GM21515 (cell line): ENCODE results near the gene ABCD1.
"Not testable (repeated sequence)": the region's sequence is repeated elsewhere in the genome, so short reads cannot be mapped to it uniquely, and the experiment has no call there.

ENCODE experiments used
- ATAC-seq: cut with Tn5 transposase; IDR thresholded peaks from one replicate; pipeline ENCODE4 v1.9.1; 2021; ENCODE audit not compliant: unreplicated experiment

The ABCD1 gene

DNA sequence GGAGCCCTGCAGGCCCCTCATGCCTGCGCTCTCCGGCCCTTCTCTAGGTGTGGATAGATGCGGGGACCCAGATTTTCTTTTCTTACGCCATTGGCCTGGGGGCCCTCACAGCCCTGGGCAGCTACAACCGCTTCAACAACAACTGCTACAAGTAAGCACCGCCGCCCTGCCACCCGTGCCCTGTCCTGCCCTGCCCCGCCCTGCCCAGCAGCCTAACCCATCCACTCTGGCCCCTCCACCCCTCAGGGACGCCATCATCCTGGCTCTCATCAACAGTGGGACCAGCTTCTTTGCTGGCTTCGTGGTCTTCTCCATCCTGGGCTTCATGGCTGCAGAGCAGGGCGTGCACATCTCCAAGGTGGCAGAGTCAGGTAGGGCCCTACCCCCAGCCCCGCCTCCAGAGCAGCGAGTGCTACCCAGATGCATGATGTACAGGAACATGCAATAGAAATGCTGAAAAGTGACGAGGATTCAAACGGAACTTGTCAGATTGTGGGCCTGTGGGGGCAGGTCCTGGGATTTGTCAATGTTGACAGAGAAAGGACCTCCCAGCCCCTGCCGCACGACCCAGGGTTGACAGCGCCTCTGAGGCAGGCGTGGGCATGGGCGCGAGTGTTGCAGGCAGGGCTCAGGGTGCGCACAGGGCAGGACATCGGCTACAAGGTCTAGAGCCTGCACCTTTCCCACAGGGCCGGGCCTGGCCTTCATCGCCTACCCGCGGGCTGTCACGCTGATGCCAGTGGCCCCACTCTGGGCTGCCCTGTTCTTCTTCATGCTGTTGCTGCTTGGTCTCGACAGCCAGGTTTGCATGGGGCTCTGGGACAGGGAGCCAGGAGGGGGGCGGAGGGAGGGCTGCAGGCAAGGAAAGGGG is 31.2 kb upstream of the ABCD1 start:
- ATAC-seq, result no peak

DNA sequence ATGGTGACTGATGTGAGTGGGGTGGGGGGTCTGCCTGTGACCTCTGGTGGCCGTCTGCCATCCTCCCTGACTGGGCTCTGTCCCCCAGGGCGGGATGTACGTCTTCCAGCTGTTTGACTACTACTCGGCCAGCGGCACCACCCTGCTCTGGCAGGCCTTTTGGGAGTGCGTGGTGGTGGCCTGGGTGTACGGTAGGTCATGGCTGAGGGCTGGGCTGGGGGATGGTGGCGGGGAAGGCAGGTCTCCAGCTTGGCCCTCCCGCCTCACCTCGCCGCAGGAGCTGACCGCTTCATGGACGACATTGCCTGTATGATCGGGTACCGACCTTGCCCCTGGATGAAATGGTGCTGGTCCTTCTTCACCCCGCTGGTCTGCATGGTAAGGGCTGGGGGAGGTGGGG is 30.4 kb upstream of the ABCD1 start:
- ATAC-seq, result not testable (repeated sequence)

DNA sequence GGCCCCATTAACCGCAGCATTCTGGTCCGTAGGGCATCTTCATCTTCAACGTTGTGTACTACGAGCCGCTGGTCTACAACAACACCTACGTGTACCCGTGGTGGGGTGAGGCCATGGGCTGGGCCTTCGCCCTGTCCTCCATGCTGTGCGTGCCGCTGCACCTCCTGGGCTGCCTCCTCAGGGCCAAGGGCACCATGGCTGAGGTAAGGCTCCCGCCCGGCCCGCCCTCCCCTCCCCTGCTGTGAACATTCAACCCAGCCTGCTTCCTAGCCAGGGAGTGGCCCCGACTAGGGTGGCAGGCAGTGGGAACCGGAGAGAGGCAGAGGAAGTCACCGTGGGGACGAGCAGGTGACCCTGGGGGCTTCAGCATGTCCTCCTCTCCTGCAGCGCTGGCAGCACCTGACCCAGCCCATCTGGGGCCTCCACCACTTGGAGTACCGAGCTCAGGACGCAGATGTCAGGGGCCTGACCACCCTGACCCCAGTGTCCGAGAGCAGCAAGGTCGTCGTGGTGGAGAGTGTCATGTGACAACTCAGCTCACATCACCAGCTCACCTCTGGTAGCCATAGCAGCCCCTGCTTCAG is 29.9 kb upstream of the ABCD1 start:
- ATAC-seq, result no peak

DNA sequence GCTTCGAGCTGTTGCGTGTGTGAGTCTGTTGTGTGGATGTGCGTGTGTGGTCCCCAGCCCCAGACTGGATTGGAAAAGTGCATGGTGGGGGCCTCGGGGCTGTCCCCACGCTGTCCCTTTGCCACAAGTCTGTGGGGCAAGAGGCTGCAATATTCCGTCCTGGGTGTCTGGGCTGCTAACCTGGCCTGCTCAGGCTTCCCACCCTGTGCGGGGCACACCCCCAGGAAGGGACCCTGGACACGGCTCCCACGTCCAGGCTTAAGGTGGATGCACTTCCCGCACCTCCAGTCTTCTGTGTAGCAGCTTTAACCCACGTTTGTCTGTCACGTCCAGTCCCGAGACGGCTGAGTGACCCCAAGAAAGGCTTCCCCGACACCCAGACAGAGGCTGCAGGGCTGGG is 28.6 kb upstream of the ABCD1 start:
- ATAC-seq, result no peak

DNA sequence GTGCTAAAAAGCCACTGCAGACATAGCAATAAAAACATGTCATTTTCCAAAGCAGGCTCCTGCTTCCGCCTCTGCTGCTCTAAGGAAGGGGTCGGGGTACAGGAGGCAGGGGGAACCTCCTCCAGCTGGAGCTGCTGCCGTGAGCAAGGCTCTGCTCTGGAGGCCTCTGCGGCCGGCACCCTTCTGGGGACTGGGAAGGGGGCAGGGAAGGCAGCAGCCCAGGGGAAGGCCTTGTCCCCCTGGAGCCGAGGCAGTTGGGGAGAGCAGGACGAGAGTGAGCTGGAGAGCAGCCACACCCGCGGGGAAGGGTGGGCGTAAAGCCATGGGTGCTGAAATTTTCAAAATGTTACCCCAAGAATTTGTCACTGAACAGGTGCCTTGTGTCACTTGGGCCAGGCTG is 28.1 kb upstream of the ABCD1 start:
- ATAC-seq, result not testable (repeated sequence)

DNA sequence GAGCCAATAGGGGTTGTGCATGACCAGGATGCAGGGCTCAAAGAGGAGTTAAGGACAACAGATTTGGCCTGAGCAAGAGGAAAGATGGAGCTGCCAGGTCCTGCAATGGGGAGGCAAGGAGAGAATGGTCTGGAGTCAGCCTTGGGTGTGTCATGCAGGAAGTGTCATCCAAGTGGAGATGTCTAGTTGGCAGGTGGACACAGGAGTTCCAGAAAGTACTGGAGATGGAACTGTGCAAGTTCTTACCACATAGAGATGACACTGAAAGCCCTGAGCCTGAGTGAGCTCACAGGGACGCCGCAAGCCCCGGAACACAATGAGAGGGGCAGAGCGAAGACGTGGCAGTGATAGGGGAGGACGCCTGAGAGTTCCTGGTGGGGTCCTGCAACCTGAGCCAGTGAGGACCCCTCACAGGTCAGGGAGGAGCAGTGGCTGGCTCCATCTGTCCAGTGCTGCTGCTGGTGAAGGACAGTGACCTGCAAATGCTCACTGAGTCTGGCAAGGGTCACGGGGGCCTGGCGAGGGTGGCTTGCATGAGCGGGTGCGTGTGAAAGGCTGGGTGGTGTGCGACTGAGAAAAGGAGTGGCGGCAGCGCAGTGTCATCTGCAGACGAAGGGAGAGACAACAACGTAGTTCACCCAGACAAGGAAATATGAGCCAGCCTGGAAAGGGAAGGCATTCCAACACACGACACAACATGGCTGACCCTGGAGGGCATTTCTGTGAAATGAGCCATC is 27.5 kb upstream of the ABCD1 start:
- not testable (repeated sequence) for ATAC-seq

DNA sequence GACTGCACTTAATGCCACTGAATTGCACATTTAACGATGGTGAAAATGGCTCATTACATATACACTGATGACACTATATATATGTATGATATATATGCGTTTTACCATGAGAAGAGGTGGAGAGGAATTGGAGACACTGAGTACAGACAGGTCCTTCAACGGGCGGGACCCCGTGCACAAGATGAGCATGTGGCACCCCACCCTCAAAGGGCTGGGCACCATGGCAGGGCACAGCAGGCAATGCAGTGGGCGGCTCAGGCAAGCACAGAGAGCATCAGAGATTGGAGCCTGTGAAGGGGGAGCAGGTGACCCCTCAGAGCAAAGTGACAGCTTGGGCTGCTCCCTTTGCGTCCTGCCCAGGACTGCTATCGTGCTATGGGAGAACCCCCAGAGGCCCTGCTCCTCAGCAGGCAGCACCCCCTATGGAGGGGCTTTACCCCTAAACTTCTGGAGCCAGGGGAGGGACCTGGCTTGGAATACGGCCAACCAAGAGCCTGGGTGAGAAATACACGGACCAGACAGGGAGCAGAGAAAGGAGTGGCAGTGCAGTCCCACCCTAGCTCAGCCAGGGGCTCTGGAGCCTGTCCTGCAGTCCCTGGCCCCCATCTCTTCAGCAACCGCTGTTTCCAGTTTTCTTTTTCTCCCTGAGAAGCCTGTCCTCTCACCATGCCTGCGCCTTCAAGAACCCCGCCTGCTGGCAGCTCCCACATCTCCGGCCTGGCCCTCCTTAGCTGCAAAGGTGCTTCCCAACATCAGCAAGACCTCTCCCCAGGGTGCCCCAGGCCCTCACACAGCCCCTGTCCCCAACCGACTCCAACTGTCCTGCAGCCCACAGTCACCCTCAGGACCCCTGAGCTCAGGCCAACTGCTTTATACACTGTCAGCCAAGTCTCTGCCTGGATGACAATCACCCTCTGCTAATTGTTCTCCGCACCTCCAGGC is 26.5 kb upstream of the ABCD1 start:
- no peak for ATAC-seq

DNA sequence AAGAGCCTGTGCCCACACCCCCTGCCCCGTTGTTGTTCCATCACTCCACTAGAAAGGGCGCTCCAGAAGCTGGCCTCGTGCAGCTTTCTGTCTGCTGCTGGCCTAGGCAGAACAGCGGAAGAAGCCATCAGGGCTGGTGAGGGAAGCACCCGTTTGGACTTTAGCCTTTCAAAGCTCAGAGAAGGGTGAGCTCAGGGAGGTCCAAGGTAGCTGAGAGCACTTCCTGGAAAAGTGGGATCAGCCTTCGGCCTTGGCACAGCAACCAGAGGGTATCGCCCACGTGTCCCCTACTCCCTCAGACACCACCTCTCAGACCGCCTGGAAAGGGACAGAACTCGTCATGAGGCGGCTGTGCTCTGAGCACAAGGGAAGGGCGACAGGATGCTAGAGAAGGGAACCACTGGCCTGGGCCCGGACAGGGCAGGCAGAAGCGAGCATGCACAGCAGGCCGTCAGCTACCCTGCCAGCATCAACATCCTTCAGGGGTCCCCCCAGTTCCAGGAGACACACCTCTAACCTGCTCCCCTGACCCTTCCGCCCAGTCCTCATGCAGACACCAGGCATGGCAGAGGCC is 25.4 kb upstream of the ABCD1 start:
- not testable (repeated sequence) for ATAC-seq

DNA sequence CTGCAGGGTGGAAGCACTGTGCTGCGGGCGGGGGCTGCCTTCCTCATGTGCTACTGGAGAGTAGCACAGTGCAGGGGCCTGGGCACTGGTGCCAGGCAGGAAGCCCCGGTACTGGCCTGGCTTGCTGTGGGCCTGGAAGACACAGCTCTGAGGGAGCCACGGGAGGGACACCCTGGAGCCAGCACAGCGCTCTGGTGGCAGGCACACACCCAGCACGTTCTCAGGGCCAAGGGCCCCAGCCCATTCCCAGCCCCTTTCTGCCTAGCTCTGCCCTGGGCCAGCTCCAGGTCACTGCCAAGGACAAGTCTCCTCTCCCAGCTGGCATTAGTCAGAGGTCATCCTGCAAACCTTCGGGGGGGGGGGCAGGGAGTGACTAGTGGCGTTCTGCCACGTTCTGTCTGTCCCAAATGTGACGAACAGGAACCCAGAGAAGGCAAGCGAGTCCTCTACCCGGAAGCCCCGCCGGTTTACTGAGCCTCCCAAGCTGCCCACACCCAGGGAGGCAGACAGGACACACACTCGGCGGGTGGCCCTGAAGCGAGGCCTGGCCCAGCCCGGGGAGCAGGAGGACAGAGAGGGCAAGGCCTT is 24.8 kb upstream of the ABCD1 start:
- not testable (repeated sequence) for ATAC-seq

DNA sequence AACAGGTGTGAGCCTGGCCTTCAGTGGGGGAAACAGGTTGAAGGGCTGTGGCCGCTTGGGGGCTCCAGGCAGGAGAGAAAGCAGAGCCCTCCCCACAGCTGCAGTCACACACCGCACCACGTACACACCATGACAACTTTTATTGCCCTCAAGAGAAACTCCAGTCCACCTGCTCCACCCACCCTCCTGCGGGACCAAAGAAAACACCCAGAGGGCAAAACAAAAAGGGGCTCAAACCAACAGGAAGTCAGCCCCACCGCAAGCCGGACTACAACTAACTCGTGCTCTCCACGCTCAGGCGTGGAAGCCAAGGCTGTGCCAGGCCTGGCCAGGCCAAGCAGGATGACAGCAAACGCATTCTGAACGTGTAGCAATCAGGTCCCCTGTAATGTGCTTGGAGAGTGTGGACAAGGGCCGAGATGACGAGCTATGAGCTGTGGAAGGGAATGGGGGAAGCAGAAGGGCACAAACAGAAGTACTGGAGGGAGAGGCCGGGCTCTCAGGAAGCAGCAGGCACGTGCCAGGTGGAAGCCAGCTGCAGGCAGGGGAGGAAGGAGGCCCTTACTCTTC is 24.2 kb upstream of the ABCD1 start:
- ATAC-seq, result no peak

DNA sequence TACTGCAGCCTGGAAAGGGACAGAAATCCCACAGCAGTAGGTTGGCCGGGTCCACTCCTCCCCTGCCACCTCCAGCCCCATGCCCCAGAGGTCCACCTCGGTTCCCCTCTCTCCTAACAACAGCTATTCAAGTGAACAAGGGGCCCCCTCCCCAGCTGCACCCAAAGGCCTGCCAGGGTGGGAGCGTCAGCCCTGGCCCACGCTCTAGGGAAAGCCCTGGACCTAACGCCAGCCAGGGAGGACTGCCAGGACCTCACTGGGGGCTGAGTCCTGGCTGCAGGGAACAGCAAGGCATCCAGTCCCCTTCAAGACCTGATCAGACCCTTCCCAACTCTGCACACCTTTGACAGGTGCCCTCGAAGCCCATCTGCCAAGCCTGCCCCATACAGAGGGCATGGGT is 23.7 kb upstream of the ABCD1 start:
- no peak for ATAC-seq

DNA sequence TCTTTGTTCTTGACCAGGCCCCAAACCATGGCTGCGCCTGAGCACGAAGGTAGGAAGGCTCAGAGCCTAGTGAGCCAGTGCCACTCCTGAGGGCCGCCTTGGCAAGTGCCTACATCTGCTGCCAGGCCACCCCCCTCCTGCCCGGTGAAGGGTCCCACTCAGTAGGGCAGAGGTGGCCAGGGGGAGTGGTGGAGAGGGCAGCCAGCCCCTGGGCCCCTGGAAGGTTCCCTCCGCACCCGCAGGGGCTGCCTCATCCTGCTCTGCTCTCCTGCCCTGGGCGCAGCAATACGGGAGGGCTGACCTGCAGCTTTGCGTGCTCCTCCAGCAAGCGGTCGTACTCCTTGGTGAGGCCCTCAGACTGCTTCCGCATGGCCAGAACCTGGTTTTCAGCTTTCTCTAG is 22.9 kb upstream of the ABCD1 start:
- ATAC-seq, result no peak

DNA sequence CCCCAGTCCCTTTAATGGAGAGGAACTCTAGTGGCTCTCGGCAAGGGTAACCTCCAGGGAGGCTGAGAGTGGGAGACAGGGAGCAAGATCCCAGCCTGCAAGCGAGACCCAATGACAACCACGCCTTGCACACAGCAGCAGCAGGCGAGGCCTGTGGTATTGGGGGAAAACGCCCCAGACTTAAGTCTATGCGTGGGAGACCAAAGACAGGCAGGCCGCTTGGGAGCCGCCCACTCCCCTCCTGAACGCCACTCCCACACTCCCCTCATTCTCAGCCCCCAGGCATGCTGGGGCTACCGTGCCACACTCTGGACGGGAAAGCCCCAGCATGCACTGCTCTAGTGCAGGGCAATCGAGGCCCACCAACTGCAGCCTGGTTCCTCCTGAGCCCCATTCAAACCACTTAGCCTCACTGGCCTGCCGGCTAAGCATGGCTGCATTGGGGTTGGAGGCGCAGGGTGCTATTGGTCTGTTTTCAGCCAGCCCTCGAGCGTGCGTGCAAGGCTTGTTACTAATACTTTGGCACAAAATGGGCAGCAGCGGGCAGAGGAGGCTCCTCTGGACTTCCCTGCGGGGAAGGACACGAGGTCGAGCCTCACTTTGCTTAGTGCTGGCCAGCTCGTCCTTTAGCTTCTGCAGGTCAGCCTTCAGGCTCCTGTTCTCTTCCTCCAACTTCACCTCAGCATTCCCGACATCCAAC is 22.2 kb upstream of the ABCD1 start:
- no peak for ATAC-seq

DNA sequence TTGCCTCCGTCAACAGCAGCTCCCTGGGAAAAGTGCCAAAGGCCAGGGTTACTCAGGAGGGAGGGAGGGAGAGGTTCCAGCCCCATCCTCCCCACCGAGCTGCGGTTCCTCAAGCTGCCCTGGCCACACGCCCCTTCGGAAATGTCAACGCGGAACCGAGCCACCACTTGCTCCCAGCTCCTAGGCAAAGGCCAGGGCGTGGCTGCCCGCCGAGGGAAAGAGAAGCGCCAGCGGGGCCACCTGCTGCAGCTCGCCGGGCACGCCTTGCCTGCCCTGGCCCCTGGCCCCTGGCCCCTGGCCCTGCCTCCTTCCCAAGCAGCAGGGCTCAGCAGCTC is 21.7 kb upstream of the ABCD1 start:
- no peak for ATAC-seq

DNA sequence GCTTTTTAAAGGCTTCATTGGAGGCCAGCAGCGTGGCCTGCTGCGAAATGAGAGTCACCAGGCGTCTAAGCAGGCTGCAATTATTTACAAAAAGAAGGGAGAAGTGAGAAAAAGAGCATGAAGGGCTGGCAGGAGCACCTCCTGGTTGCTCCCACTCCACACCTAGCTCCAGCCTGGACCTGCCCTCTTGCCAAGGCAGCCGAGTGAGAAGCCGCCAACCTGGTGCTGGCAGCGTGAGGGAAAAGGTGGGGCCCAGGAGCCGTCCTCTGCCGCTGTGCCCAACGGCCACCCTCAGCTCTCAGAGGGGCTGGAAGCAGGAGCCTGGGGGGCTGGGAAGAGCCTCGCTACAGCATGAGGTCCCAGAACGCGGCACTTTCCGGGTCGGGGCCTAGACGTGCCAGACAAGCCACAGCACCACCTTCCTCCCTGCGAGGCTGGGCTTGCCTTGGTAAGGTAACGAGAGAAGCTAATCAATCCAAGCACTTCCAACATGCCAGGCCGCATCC is 20.6 kb upstream of the ABCD1 start:
- no peak for ATAC-seq

DNA sequence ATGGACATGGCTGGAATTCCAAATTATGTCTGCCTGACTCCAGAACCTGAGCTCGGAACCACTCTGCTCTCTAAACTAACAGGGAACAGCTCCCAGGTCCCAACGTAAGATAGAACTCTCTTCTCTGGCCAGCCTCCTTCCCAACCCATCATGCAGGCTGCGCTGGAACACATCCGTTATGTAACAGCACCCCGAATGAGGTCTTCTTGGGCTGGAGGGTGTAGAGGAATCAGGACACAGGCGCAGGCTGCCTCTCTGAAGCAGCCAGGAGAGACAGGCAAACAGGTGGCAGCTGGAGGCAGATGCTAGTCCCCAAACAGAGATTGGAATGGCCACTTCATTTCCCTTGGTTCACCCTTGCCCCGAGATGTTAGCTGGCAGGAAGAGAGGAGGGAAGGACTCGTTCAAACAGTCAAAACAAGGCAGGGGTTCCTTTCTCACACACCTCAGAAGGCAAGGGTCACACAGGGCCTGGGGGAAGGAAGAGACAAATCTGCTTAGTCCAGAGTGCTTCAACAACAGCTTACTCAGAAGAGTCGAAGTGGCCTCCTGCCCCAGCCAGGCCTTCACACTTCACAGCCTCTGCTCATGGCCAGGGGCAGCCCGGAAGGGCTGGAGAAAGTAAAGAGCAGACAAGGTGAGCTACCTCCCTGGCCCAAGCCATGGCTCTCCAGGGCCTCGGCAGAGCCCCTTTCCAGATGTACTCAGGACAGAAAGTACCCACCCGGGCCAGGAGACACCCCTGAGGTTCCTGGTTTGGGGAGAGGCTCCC is 19.8 kb upstream of the ABCD1 start:
- not testable (repeated sequence) for ATAC-seq

DNA sequence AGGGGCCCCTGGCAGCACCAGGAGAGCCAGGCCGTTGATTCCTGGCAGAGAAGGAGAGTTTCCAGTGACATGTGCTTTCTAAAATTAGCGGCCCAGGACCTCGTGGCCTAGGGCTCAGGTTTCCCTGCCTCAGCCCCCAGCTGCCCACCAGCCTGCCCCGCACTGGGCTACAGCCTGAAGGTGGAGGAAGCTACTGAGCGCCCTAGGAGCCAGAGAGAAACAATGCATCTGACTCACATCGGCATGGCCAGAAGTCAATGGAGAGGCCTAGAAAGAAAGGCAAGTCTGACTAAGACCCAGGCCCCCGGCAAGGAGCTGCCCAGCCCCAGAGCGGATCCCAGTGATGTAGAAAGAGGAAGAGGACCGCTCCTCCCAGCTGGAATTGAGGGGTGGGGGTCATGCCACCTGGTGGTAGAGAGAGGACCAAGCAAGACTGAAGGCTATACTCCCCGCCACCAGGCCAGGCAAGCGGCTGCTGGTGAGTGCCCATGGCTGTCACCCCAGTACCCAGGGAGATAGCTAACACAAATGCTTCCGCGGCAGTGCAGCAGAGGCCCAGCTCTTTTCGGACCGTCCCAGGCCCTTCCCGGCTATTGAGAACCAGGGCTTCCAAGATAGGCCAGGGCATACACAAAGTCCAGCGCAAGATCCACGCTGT is 19.1 kb upstream of the ABCD1 start:
- ATAC-seq, result not testable (repeated sequence)

DNA sequence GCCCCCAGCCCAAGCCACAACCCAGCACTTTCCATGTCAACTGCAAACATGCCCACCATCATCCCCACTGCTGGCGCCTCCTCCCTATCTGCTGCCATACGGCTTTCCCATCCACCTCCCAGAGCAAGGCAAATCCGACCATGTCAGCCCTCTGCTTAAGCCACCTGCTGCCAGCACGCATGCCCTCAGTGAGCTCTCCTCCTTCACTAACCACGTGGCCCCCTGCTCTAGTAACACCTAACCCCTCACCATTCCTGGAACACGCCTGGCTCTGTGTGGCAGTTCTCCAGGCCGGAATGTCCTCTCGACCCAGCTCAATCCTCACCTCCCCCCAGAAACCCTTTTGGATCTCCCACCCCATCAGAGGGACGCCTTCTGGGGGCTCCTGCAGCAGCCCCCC is 17.9 kb upstream of the ABCD1 start:
- no peak for ATAC-seq
